Adrenal gland (tissue), 5 donors: Measurements from ENCODE around the gene SHISA6.

Experiments
- CTCF ChIP-seq, 6 experiments: fragments of 450-650 bp in 4 of 6; fragments of 200-600 bp in 2 of 6; sonication (generic) in 1 of 6; IDR thresholded peaks; 1 replicate in 5 of 6; 2 replicates in 1 of 6; pipeline versions ENCODE4 v1.5.1 to v1.8.0; 2016 to 2021; ENCODE audit warnings: antibody characterized with exemption in 6 of 6, mild to moderate bottlenecking in 2 of 6, moderate library complexity in 1 of 6
- POLR2A ChIP-seq, 2 donors: fragments of 450-650 bp; IDR thresholded peaks; one replicate each; pipeline ENCODE4 v1.6.1; 2017; ENCODE audit warnings: antibody characterized with exemption in 2 of 2, mild to moderate bottlenecking in 2 of 2, moderate library complexity in 1 of 2
- donor health status: DM: no; HTN: no; CAD: no.

GRCh38 chr17:11273596-11273995 is 32.6 kb downstream of the SHISA6 start:
- no peak for TF ChIP-seq CTCF (IDR thresholded peaks at IDR 0.05)
- no peak for TF ChIP-seq POLR2A (IDR thresholded peaks at IDR 0.05)
